ENCODE measurements around the gene TSPAN33. TPM values are rescaled to one million over a fixed set of nuclear protein-coding genes. Genes with fewer than 3 reads are reported as not detected.

TSPAN33 gene
- total RNA-seq, 2 donors from 2014 or later = 0.67 to 2.6 TPM

DNA sequence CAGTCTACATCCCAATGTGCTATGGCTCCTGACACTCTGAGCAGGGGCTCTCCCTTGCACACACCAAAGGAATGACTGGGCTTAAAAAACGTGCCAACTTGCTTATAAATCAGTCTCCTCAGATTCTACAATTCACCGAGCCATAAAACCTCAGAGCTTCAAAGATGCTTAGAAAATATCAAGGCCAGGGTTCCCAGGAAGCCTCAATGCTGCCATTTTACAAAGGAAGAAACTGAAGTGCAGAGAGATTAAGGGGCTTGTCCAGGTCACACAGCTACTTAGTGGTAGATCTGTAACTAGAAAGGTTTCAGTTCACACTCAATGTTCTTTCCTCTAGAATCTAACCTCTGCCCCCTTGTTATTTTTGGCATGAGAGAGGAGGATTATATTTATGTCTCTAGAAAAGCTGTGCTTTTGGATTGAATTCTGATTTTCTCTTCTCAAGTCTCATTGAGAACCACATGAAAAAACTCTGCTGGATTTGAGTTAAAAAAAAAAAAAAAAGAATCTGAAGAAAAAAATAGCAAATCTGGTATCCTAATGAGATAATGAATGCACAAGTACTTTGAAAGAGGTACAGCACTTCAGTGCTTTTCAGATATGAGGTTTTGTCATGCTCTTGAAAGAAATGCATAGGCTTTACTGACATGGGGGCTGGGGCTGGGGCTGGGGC lies 22.3 kb upstream of the TSPAN33 start:
- ATAC-seq (replicated peaks) = peak; percentile 16
- no peaks in the 10 kb centered on the region for H3K36me3 Mint-ChIP-seq (ENCODE audit: low read depth)
- H3K4me1 Mint-ChIP-seq = peaks cover 26% of the 10 kb centered on the region
- peaks cover 11% of the 10 kb centered on the region for H3K9me3 Mint-ChIP-seq
- peak overlapping the region; percentile 57 for H3K4me3 Mint-ChIP-seq
- H3K27me3 Mint-ChIP-seq = peaks cover 31% of the 10 kb centered on the region
- peak overlapping the region; percentile 94 for H3K27ac Mint-ChIP-seq

DNA sequence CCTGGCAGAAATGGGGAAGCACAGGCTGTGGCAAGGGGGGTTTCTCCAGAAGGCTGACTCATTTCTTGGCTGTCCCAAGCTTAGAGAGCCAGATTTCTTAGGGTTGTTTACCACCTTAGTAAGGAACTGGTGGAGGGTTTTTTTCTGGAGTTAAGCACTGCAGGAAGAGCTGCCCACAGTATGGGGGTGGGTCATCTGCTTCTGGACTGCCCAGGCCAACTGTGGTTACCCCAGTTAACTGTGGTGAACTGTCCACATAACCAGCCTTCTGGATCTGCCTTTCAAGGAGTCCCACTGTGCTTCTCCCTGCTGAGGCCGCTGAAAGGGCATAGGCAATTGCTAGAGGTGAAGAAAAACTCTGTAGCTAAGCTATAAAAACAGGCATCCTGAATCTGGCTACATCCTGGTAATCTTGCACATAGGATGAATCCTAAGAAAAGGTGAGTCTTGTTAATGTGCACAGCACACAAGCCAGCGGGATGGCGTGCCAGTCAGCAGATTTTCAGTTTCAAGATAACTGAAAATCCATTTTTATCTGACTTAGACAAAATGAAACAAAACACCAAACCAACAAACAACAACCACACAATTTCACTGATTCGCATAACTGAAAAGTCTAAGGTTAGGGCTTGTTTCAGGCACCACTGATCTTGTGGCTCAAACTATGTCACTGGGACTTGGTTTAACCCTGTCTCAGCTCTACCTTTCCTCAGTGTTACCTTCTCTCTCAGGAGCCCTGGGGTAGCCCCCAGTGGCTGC lies 21.6 kb upstream of the TSPAN33 start:
- Mint-ChIP-seq H3K27ac (peak overlapping the region; percentile 94), H3K27me3 (peaks cover 26% of the 10 kb centered on the region), H3K4me3 (peak overlapping the region; percentile 57), H3K9me3 (peaks cover 11% of the 10 kb centered on the region), H3K4me1 (peaks cover 26% of the 10 kb centered on the region), H3K36me3 (ENCODE audit: low read depth) (no peaks in the 10 kb centered on the region)
- ATAC-seq (replicated peaks) = peak; percentile 84

DNA sequence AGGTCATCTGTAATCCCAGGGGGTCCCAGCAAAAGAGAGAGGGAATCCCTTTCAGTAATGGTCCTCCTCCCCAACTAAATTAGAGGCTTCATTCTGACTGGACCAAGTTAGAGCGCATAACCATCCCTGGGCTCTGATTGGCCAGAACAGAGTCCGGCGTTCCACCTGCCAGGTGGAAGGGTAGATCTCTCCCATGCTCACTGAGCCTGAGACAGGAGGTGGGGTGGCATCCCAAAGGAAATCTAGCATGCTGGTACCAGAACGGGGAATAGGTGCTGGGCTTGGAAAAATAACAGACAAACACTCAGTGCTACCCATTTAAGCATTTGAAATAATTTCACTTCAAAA lies 21.0 kb upstream of the TSPAN33 start:
- Mint-ChIP-seq H3K9me3 (peaks cover 11% of the 10 kb centered on the region), H3K27me3 (peaks cover 26% of the 10 kb centered on the region), H3K36me3 (ENCODE audit: low read depth) (no peaks in the 10 kb centered on the region), H3K27ac (peak overlapping the region; percentile 94), H3K4me3 (peak overlapping the region; percentile 57), H3K4me1 (peaks cover 26% of the 10 kb centered on the region)
- no peak for ATAC-seq (replicated peaks)

DNA sequence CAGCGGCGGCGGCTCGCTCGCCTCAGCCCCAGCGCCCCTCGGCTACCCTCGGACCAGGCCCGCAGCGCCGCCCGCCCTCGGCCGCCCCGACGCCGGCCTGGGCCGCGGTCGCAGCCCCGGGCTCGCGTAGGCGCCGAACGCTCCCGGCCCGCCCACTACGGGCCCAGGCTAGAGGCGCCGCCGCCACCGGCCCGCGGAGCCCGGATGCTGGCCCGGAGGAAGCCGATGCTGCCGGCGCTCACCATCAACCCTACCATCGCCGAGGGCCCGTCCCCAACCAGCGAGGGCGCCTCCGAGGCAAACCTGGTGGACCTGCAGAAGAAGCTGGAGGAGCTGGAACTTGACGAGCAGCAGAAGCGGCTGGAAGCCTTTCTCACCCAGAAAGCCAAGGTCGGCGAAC lies 18.2 kb upstream of the TSPAN33 start:
- no peak overlapping the region for H3K4me3 Mint-ChIP-seq
- H3K27ac Mint-ChIP-seq = no peak overlapping the region
- no peaks in the 10 kb centered on the region for H3K36me3 Mint-ChIP-seq (ENCODE audit: low read depth)
- peaks cover 3% of the 10 kb centered on the region for H3K9me3 Mint-ChIP-seq
- H3K4me1 Mint-ChIP-seq = peaks cover 21% of the 10 kb centered on the region
- ATAC-seq (replicated peaks) = no peak
- H3K27me3 Mint-ChIP-seq = peaks cover 11% of the 10 kb centered on the region

DNA sequence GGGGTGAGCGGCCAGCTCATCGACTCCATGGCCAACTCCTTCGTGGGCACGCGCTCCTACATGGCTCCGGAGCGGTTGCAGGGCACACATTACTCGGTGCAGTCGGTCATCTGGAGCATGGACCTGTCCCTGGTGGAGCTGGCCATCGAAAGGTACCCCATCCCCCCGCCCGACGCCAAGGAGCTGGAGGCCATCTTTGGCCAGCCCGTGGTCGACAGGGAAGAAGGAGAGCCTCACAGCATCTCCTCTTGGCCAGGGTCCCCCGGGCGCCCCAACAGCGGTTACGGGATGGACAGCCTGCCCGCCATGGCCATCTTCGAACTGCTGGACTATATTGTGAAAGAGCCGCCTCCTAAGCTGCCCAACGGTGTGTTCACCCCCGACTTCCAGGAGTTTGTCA lies 17.4 kb upstream of the TSPAN33 start:
- peaks cover 11% of the 10 kb centered on the region for H3K27me3 Mint-ChIP-seq
- no peak for ATAC-seq (replicated peaks)
- no peaks in the 10 kb centered on the region for H3K9me3 Mint-ChIP-seq
- H3K4me3 Mint-ChIP-seq = no peak overlapping the region
- H3K36me3 Mint-ChIP-seq (ENCODE audit: low read depth) = no peaks in the 10 kb centered on the region
- no peak overlapping the region for H3K27ac Mint-ChIP-seq
- peaks cover 13% of the 10 kb centered on the region for H3K4me1 Mint-ChIP-seq

DNA sequence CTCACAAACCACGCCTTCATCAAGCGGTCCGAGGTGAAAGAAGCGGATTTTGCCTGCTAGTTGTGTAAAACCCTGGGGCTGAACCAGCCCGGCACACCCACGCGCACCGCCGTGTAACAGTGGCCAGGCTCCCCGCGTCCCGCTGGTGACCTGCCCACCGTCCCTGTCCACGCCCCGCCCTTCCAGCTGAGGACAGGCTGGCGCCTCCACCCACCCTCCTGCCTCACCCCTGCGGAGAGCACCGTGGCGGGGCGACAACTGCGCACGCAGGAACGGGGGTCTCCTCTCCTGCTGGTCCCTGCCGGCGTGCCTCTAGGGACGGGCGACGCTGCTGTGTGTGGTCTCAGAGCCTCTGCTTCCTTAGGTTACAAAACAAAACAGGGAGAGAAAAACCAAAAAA lies 16.9 kb upstream of the TSPAN33 start:
- Mint-ChIP-seq H3K27ac (no peak overlapping the region), H3K4me3 (no peak overlapping the region), H3K4me1 (peaks cover 8% of the 10 kb centered on the region), H3K9me3 (no peaks in the 10 kb centered on the region), H3K36me3 (ENCODE audit: low read depth) (no peaks in the 10 kb centered on the region), H3K27me3 (peaks cover 11% of the 10 kb centered on the region)
- ATAC-seq (replicated peaks) = no peak

DNA sequence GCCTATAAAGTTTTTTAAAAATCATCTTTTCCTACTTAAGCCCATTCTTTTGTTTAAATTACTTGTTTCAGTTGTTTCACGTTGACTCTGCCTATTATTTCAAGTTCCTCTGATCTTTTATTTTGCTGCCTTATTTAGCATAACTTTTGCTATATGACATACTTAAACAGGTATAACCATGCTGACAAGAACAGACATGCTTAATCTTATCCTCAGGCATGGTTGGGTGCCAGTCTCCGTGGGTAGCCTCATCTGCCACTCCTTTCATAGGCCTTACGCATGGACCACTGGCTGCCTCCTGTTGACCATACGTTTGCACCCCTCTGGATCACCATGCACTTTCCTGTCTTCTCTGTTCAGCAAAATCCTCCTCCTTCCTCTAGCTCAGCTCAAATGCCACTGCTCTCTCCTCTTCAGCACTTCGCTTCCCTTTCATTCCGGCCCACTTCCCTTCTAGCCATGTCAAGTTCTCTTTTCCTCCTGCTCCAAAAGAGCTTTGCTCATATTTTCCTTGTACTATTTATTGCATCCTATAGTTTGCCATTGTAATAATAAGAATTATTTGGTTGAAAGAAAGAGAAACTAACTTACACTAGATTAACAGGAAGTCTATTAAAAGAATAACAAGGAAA lies 10.0 kb upstream of the TSPAN33 start:
- Mint-ChIP-seq H3K4me1 (peaks cover 21% of the 10 kb centered on the region), H3K27ac (peak overlapping the region; percentile 6), H3K4me3 (no peak overlapping the region), H3K36me3 (ENCODE audit: low read depth) (no peaks in the 10 kb centered on the region), H3K9me3 (no peaks in the 10 kb centered on the region), H3K27me3 (no peaks in the 10 kb centered on the region)
- no peak for ATAC-seq (replicated peaks)

DNA sequence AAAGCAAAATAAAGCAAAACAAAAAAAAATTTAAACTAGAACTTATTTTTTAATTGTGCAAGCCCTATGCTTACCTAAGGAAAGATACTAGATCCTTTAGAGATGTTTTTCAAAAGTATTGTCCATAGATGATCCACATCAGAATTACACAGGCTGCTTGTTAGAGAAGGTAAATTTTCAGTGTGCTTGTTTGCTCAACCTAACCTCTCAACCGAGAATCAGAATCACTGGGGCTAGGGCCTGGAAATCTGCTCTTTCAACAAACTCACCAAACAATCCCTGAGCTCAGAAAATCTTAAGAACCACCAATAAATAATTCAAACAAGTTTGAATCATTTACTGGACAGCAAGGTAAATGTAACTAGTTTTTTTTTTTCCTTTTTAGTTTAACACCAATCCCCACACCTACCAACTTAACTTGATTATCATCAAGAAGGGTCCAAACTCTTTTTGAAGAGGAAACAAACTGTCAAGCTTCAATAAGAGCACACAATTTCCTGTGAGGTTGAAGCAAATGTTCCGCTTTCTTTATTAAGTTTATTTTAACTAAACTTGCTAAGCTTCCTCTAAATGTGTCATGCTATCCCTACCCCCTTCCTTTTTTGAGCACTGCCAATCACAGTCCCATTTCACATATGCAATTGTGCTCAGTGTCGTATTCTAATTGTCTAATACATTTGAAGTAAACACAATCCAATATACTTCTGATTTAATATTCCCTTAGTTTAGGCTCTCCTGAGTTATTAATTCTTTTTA lies 7.4 kb upstream of the TSPAN33 start:
- ATAC-seq (replicated peaks) = no peak
- H3K36me3 Mint-ChIP-seq (ENCODE audit: low read depth) = no peaks in the 10 kb centered on the region
- no peaks in the 10 kb centered on the region for H3K9me3 Mint-ChIP-seq
- no peak overlapping the region for H3K4me3 Mint-ChIP-seq
- no peaks in the 10 kb centered on the region for H3K27me3 Mint-ChIP-seq
- peak overlapping the region; percentile 84 for H3K27ac Mint-ChIP-seq
- H3K4me1 Mint-ChIP-seq = peaks cover 21% of the 10 kb centered on the region

DNA sequence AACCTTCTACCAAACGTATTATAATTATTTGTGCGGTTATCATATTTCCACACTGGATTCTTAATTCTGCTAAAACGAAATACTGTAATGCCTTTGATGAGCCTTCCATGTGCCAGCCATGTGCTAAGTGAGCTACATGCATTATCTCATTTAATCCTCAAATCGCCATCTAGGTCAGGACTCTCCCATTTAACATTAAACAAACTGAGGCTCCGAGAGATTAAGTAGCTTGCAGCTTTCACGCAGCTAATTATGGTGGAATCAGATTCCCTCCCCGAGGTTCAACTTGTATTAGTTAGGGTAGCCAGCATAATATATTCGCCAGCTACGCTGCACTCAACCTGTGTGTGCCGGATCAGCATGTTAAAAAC lies 798 bp upstream of the TSPAN33 start:
- no peaks in the 10 kb centered on the region for H3K36me3 Mint-ChIP-seq (ENCODE audit: low read depth)
- H3K4me3 Mint-ChIP-seq = peak overlapping the region; percentile 83
- ATAC-seq (replicated peaks) = no peak
- H3K27me3 Mint-ChIP-seq = peaks cover 31% of the 10 kb centered on the region
- no peaks in the 10 kb centered on the region for H3K9me3 Mint-ChIP-seq
- H3K27ac Mint-ChIP-seq = no peak overlapping the region
- no peaks in the 10 kb centered on the region for H3K4me1 Mint-ChIP-seq

DNA sequence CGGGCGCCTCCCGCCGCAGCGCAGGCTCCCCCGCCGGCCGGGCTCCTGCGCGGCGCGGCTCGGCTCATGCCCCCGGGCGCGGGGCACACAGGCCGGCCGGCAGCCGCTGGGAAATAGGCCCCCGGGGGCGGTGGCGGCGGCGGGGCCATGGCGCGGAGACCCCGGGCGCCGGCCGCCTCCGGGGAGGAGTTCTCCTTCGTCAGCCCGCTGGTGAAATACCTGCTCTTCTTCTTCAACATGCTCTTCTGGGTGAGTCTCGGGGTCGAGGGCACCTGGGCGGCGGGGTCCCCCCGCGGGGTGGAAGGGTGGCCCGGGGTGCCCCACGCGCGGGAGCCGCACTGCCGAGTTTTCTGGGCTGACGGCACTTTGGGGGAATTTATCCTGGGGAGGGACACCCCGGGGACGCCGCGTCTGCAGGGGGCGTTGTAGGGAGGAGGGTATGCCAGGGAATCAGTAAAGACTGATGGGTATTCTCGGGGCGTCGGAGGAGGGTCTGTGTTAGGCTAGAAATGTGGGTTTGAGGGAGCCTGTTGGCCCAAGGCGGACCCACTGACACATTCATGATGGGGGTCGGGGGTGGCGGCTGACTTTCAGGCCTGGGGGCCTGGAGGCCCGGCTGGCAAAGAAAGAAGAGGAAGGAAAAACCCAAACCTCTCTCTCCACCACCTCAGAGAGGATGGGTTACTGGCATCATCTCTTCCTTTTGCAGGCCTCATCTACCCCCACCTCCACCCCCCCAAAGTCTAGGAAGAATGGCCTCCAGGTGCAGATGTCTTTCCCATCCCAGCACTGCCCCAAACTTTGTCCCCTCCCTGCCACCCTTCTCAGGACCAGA lies 544 bp downstream of the TSPAN33 start:
- peaks cover 35% of the 10 kb centered on the region for H3K27me3 Mint-ChIP-seq
- peak overlapping the region; percentile 83 for H3K4me3 Mint-ChIP-seq
- ATAC-seq (replicated peaks) = no peak
- no peaks in the 10 kb centered on the region for H3K4me1 Mint-ChIP-seq
- H3K36me3 Mint-ChIP-seq (ENCODE audit: low read depth) = no peaks in the 10 kb centered on the region
- H3K9me3 Mint-ChIP-seq = no peaks in the 10 kb centered on the region
- no peak overlapping the region for H3K27ac Mint-ChIP-seq

DNA sequence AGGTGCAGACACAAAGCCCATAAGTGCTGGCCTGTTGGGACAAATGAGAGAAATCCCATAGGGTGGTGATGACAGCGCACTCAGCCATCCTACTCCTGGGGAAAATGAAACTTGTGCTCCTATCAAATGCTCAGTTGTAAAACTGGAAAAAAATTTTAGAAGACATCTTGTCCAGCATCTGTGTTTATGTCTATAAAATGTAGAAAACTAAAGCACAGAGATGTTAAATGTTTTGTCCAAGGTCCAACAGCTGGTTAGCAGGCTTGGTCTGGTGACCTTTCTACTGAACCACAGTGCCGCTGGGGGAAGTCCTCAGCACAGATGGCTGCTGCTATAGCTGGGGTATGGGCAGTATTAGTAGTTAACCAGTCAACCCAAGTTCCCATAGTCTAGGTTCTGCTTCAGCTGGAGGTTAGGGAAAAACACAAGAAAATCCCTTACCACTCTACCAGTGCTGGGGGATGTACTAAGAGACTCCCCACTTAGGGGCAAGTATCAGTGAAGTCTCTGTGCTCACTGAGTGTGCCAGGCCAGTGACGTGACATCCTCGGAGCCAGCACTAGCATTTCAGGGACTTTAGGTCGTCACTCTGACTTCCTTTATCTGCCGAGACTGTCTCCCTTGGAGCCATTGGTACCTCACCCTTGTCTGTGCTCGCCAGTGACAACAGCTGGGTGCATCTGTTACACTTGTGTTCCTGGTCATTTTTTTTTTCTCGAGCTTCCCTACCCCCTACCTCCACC lies 1.9 kb downstream of the TSPAN33 start:
- Mint-ChIP-seq H3K9me3 (no peaks in the 10 kb centered on the region), H3K4me1 (no peaks in the 10 kb centered on the region), H3K36me3 (ENCODE audit: low read depth) (no peaks in the 10 kb centered on the region), H3K4me3 (peak overlapping the region; percentile 83), H3K27ac (no peak overlapping the region), H3K27me3 (peaks cover 35% of the 10 kb centered on the region)
- no peak for ATAC-seq (replicated peaks)

DNA sequence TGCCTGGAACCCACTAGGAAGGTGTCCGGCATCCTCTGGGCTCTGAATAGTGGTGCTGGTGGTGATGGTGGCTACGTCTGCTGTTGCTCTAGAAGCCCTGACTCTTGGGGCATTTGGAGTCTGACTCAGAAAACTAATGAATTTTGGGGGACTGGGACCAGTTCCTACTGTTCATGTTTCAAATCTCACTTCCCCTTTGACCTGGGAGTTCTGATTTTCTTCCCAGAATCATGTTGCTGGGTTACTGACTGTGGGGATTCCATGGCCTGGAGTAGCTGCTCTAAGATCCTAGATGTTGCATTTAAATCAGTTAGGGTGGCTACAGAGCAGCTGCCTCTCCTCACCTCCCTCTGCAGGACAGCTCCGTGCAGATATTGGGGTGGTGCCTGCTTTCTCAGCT lies 3.2 kb downstream of the TSPAN33 start:
- H3K4me3 Mint-ChIP-seq = no peak overlapping the region
- no peaks in the 10 kb centered on the region for H3K9me3 Mint-ChIP-seq
- H3K27ac Mint-ChIP-seq = no peak overlapping the region
- no peaks in the 10 kb centered on the region for H3K4me1 Mint-ChIP-seq
- H3K27me3 Mint-ChIP-seq = peaks cover 35% of the 10 kb centered on the region
- ATAC-seq (replicated peaks) = no peak
- no peaks in the 10 kb centered on the region for H3K36me3 Mint-ChIP-seq (ENCODE audit: low read depth)

DNA sequence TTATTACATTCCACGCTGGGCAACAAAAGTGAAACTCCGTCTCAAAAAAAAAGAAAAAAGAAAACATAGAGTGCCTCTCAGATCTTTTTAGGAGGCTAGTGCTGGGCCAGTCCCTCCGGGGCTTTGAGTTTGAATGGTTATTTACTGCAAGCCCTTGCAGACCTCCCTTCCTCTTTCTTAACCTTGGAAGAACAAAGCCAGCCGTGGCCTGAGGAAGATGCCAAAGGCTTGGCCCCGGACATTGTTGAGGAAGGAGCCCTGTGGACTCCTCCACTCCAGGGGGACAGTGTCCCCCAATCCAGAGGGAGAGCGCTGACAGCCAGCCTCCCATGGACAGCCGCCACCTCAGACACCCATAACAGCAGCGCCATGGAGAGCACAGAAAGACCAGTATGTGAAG lies 5.0 kb downstream of the TSPAN33 start:
- H3K27ac Mint-ChIP-seq = no peak overlapping the region
- no peak overlapping the region for H3K4me3 Mint-ChIP-seq
- H3K4me1 Mint-ChIP-seq = no peaks in the 10 kb centered on the region
- no peaks in the 10 kb centered on the region for H3K9me3 Mint-ChIP-seq
- H3K27me3 Mint-ChIP-seq = peaks cover 24% of the 10 kb centered on the region
- H3K36me3 Mint-ChIP-seq (ENCODE audit: low read depth) = no peaks in the 10 kb centered on the region
- ATAC-seq (replicated peaks) = no peak

Data from activated T-helper 17 cell treated with anti-CD3 and anti-CD28 coated beads, Interleukin-2, amount 50 U/mL, for 72 hours (primary cell).